Colon (tissue), 2 donors: ENCODE results near the gene SUN5.
"Not testable (repeated sequence)": the region's sequence is repeated elsewhere in the genome, so short reads cannot be mapped to it uniquely, and the experiment has no call there.

ENCODE experiments used
- FAIRE-seq: peaks from 2 replicates; lab custom pipeline; 2012; peaks lifted over from hg19 to GRCh38; lab: Jason Lieb, UNC
- donor health status: control.
- donor health status: control.

Gene SUN5

GRCh38 chr20:32977281-32978008 lies 26.8 kb downstream of the SUN5 start:
- no peak for FAIRE-seq

DNA sequence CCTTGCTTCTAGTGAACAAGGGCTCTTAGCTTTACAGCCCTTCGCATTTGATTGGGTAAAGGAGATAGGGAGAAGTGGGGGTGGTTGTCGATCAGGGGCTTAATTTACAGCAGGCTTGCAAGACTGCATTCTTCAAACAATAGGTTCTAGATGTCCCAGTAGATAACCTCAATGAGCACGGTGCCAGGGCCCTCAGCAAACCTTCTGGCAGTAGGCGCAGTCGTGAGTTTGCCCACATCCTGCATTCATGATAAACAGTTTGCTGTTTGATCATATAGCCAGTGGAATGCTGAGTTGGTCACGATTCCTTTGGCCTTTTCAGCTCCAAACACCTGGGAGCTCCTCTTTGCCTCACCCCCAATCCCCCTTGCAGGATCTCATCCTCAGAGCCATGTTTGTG lies 27.5 kb downstream of the SUN5 start:
- FAIRE-seq = no peak

GRCh38 chr20:32975698-32976674 lies 28.2 kb downstream of the SUN5 start:
- no peak for FAIRE-seq

GRCh38 chr20:32975121-32975520 lies 29.1 kb downstream of the SUN5 start:
- FAIRE-seq = not testable (repeated sequence)

GRCh38 chr20:32974204-32975064 lies 29.8 kb downstream of the SUN5 start:
- FAIRE-seq = not testable (repeated sequence)

- FAIRE-seq = no peak
Observed at GRCh38 chr20:32973077-32973717, 31.0 kb downstream of the SUN5 start.

GRCh38 chr20:32972181-32973076 lies 31.8 kb downstream of the SUN5 start:
- no peak for FAIRE-seq

DNA sequence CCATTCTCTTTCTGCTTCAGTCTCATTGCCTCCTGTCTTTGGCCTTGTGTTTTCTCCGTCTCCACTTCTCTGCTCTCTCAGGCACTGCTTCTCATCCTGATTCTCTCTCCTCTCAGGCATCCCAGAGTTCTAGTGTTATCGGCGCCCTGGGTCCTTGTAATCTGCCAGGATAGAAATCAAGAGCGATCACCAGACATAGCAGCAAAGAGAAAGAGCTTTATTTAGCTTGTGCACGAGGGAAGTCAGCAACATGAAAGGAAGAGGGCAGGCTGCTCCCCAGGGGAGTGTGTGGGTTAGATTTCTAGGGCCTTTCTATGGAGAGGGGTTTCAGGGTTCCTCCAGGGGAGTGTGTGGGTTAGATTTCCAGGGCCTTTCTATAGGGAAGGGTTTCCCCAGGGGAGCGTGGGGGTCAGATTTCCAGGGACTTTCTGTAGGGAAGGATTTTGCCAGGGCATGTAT lies 32.5 kb downstream of the SUN5 start:
- FAIRE-seq = no peak

DNA sequence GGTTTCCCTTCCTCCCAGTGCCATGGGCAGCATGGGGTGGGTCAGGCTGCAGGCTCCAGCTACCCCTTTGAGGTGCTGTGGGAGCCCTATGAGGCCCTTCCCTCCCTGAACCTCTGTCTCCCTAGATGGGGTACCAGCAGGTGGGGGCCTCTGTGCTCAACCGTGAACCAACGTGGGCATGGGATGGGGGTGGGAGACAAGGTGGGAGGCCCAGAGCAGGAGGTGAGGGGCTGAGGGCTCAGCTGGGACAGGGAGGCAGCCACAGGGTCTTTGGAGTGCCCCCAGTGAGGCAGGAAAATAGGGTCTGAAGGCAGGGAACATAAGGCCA lies 33.3 kb downstream of the SUN5 start:
- no peak for FAIRE-seq

- no peak for FAIRE-seq
Observed at GRCh38 chr20:32970115-32970972, 33.9 kb downstream of the SUN5 start.

- no peak for FAIRE-seq
Observed at GRCh38 chr20:32969356-32970114, 34.7 kb downstream of the SUN5 start.

DNA sequence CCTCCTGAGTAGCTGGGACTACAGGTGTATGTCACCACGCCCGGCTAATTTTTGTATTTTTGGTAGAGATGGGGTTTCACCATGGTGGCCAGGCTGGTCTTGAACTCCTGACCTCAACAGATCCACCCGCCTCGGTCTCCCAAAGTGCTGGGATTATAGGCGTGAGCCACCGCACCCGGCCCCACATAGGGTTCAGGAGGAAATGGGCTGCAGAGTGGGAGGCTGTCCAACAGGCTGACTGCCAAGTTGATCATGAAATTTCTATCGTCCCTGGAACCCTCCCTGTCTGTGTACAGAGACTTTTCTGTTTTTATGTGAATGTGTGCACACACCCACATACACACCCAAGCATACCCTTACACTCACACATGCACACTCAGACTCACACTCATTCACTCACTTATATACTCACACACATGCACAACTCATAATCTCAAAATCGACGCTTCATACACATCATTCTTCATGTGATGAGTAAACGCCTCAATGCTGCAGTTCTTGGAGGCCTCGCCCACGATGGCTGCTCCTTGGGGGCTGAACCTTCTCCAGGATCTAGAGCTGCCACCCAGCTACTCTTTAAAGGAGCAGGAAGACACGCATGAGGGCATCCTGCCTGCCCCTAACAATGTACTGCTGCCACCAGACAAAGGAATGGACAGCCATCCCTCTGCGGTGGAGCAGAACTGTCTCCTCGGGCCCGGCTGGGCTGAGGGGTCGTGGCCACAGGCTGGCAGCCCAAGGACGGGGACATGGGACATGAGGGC lies 35.6 kb downstream of the SUN5 start:
- no peak for FAIRE-seq

DNA sequence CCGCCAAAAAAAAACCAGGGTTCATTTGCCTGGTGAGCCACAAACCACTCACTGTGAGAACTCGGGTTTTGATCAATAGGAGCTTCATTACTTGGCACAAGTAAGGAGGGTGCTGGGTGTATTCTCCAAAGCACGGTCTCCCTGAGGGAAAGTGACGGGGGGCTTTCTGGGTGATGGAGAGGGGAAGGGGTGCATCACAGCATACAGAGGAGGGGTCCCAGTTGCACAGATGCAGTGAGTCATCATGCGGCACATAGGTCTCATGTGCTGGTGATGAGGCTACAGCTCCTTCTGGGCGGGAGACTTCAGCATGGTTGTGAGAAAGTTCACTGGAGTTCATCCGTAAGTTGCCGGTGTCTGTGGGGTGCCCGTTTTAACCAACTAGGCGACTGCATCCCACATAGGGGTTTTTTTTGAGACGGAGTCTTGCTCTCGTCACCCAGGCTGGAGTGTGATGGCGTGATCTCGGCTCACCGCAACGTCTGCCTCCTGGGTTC lies 36.2 kb downstream of the SUN5 start:
- FAIRE-seq = no peak

DNA sequence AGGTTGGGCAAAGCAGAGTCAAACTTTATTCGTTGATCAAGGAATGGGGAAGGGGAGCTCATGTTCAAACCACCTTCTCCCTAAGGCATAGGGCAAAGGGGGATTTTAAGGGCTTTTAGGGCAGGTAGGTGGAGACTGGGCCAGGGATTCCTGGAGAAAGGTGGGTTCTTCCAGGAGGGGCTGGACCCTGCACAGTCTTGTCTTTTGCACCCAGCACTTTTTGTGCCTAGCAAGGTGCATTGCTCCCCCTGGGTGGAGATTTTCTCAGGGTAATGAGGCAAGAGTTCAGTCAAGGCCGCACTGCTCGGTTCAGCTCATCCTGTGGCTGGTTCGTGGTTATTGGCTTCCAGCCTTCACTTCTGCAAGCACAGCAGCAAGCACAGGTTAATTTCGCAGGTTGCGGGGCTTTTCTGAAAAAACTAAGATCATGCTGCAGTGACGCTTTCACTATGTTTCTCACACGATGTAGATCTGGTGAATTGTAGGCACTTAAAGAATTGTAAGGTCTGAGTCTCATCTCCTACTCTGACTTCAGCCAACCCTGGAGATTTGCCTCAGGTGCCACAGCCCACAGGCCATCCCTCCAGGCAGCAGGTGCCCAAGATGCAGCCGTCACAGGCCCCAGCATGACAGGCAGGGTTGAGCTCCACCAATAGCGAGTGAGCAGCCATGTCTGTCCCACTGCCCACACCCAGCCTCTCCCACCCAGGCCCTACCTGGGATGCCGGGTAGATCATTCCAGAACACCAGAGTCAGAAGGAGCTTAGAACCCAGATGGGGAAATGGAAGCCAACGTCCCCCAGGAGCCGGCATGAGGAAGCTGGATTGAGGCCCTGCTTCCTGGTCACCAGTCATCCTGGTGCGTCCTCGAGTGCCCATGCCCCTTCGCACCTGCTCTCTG lies 37.1 kb downstream of the SUN5 start:
- FAIRE-seq = no peak

GRCh38 chr20:32966382-32966781 lies 37.9 kb downstream of the SUN5 start:
- no peak for FAIRE-seq

DNA sequence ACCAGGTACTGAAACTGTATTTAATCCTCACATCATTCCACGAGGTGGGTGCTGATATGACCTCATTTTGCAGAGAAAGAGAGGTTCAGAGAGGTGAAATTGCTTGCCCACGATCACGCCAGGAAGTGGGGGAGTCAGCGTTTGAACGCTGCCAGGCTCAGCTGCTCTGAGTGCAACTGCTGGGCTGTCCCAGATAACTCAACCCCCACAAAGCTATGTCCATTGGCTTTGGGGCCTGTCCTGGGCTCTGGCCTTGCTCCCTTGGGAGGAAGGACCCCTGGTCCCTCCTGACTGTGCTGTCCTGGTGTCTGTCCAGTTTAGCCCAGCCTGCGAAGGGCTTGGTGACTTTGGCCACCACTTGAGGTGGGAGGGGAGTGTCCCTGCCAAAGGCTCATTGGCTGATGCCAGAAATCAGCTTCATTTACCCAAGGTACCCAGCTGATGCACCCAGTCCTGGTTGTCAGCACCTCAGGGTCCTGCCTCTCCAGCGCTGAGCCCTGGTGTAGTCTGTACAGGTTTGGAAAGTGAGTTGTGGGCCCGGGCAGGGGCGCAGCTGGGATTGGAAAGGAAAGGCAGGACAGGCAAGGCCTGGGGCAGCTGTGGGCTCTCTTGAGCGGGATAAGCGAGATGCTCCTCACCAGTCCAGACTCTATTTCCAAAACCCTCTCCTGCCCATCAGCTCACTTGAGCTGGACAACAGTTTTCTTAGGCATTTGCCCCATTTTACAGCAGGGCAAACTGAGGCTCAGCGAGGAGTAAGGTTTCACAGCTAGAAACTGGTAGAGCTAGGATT lies 38.5 kb downstream of the SUN5 start:
- no peak for FAIRE-seq
